Measurements from ENCODE around the gene PIK3R6.

The PIK3R6 gene

GRCh38 chr17:8867361-8867981 is at the start of gene PIK3R6:
TSS of gene PIK3R6 (minus strand) at chr17:8867674. CDS start at chr17:8849794, 17,880 bp downstream.
- H3K4me1 Mint-ChIP-seq = peaks cover 32% of the 10 kb centered on the region
- no peak for DNase-seq (ENCODE audit: low spot score in 2 of 2)
- no peaks in the 10 kb centered on the region for H3K9me3 Mint-ChIP-seq
- ATAC-seq (ENCODE audit: low read depth) = peak; percentile 78
- peak within 1 kb of the TSS; percentile 53 for H3K27ac Mint-ChIP-seq
- H3K27me3 Mint-ChIP-seq = no peaks in the 10 kb centered on the region
- H3K4me3 Mint-ChIP-seq = peak within 1 kb of the TSS; percentile 91
- H3K36me3 Mint-ChIP-seq = peaks cover 6% of the 10 kb centered on the region

DNA sequence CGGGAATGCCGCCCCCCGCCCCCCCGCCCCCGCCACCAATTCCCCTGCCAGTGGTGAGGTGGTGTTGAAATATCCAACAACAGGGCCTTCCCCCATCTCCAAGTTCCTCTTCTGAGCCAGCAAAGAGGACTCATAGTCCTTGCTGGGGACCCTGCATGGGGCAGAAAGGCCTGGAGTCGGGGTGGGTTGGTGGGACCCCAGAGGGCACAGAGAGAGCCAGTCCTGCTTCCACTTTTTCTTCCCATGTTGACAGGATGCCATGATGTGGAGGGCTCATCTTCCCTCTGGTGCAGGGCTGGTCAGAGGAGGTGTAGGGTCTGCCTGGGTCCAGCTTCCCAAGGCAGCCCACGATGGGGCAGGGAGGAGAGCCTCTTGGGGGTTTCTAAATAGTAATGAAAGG is 49.0 kb upstream of the PIK3R6 start:
- ATAC-seq (ENCODE audit: low read depth) (no peak), DNase-seq (ENCODE audit: low spot score in 2 of 2) (no peak)
- H3K4me1 Mint-ChIP-seq = peaks cover 34% of the 10 kb centered on the region
- no peaks in the 10 kb centered on the region for H3K27me3 Mint-ChIP-seq
- H3K9me3 Mint-ChIP-seq = peaks cover 1% of the 10 kb centered on the region
- no peak overlapping the region for H3K4me3 Mint-ChIP-seq
- H3K27ac Mint-ChIP-seq = no peak overlapping the region
- peaks cover 31% of the 10 kb centered on the region for H3K36me3 Mint-ChIP-seq

GRCh38 chr17:8914554-8914953 is 47.1 kb upstream of the PIK3R6 start:
- Mint-ChIP-seq H3K27ac (peak overlapping the region; percentile 71), H3K27me3 (no peaks in the 10 kb centered on the region), H3K36me3 (peaks cover 36% of the 10 kb centered on the region), H3K4me1 (peaks cover 41% of the 10 kb centered on the region), H3K4me3 (peak overlapping the region; percentile 1), H3K9me3 (peaks cover 1% of the 10 kb centered on the region)
- ATAC-seq (ENCODE audit: low read depth) (no peak), DNase-seq (ENCODE audit: low spot score in 2 of 2) (no peak)

DNA sequence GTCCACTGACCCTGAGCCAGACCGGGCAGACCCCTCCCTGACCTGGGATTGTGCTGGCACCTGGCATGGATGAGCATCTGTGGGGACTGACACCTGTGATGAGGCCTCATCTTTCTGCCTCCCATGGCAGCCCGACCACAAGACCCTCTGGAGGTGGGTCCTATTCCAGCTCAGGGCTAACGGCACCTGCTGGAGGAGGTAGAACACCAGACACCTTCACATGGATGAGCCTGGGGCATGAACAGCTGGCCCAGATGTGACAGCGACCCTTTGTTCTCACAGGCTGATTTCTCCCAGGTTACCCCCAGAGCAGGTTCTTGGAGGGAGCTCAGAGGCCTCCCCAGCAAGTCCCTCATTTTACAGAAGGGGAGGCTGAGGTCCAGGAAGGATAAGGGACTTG is 46.4 kb upstream of the PIK3R6 start:
- no peaks in the 10 kb centered on the region for H3K27me3 Mint-ChIP-seq
- peaks cover 33% of the 10 kb centered on the region for H3K36me3 Mint-ChIP-seq
- H3K9me3 Mint-ChIP-seq = peaks cover under 1% of the 10 kb centered on the region
- H3K4me1 Mint-ChIP-seq = peaks cover 38% of the 10 kb centered on the region
- no peak overlapping the region for H3K4me3 Mint-ChIP-seq
- H3K27ac Mint-ChIP-seq = no peak overlapping the region
- DNase-seq (ENCODE audit: low spot score in 2 of 2) = no peak
- ATAC-seq (ENCODE audit: low read depth) = no peak

- Mint-ChIP-seq H3K27ac (peak overlapping the region; percentile 40), H3K27me3 (no peaks in the 10 kb centered on the region), H3K9me3 (no peaks in the 10 kb centered on the region), H3K4me1 (peaks cover 42% of the 10 kb centered on the region), H3K36me3 (peaks cover 34% of the 10 kb centered on the region), H3K4me3 (no peak overlapping the region)
- DNase-seq (ENCODE audit: low spot score in 2 of 2) (no peak), ATAC-seq (ENCODE audit: low read depth) (no peak)
Observed at GRCh38 chr17:8913091-8913490, 45.6 kb upstream of the PIK3R6 start.

DNA sequence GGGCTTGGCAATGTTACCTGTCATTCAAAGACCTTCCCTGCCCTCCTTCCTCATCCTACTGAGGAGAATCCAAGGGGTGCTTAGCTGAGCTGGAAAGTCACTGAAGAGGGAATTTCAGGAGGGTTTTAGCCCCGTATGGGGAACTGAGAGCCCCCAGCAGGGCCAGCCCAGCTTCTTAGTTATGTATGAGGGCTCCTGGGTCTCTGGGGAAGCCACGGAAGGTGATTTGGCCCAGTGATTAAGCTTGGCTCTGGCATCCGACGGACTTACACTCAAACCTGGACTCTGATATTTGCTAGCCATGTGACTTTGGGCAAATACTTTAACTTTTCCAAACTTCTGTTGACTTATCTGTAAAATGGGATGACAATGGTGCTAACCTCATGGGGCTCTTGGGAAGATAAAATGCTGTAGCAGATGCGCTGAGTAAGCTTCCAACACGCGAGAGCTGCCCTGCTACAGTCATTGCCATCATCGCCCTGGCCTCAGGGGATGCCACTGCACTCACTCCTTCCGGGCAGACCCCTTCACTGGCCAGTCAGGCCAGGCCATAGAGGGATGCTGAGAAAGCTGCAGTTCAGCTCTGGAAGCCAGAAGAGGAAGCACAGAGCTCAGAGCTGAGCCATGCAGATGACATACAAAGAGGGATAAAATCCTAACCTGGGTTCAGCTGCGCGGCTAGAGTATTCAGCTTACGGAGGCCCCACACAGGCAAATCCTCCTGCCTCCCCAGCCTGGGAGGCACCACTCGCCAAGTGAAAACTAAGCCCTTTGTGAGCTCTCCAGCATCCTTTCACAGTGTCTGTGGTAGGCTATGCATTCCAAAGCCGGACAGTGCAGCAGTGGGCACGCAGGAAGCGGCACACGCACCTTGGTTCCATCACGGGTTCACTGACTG is 44.9 kb upstream of the PIK3R6 start:
- peaks cover 33% of the 10 kb centered on the region for H3K36me3 Mint-ChIP-seq

DNA sequence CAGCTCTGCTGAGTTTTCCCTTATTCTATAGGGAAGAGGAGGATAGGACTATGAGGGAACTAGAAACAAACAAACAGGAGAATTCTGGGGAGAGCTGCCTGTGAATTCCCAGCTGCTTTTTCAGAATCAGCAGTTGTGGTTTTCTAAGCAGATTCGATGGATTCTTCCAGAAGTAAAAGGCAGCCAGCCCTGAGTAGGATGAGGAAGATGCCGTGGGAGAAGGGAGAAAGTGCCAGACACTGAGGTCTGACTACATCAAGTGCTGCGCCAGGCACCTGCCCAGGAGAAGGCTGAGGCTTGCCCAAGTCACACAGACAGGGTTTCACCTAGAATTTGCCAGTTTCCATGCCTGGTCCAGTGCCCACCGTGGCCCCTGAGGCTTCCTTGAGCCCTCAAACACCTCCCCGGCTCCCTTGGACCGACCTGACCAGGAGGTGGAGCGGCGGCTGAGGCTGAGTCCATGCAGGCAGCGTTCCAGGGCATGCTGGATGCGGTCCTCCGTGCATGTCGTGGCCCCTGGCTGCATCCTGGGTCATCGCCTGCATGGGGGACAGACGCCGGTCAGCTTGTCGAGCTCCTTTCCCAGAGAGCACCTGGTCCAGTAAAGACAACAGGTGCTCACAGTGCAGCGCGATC is 43.6 kb upstream of the PIK3R6 start:
- peaks cover 38% of the 10 kb centered on the region for H3K4me1 Mint-ChIP-seq
- ATAC-seq (ENCODE audit: low read depth) (no peak), DNase-seq (ENCODE audit: low spot score in 2 of 2) (no peak)
- H3K9me3 Mint-ChIP-seq = no peaks in the 10 kb centered on the region
- no peak overlapping the region for H3K4me3 Mint-ChIP-seq
- H3K36me3 Mint-ChIP-seq = peaks cover 29% of the 10 kb centered on the region
- no peaks in the 10 kb centered on the region for H3K27me3 Mint-ChIP-seq
- H3K27ac Mint-ChIP-seq = peak overlapping the region; percentile 76

More for the DNA sequence above, 44.9 kb upstream of the PIK3R6 start:
- H3K4me1 Mint-ChIP-seq = peaks cover 44% of the 10 kb centered on the region
- H3K4me3 Mint-ChIP-seq = peak overlapping the region; percentile 51
- no peak for DNase-seq (ENCODE audit: low spot score in 2 of 2)
- H3K27ac Mint-ChIP-seq = peak overlapping the region; percentile 40
- ATAC-seq (ENCODE audit: low read depth) = peak; percentile 31
- no peaks in the 10 kb centered on the region for H3K27me3 Mint-ChIP-seq
- no peaks in the 10 kb centered on the region for H3K9me3 Mint-ChIP-seq

DNA sequence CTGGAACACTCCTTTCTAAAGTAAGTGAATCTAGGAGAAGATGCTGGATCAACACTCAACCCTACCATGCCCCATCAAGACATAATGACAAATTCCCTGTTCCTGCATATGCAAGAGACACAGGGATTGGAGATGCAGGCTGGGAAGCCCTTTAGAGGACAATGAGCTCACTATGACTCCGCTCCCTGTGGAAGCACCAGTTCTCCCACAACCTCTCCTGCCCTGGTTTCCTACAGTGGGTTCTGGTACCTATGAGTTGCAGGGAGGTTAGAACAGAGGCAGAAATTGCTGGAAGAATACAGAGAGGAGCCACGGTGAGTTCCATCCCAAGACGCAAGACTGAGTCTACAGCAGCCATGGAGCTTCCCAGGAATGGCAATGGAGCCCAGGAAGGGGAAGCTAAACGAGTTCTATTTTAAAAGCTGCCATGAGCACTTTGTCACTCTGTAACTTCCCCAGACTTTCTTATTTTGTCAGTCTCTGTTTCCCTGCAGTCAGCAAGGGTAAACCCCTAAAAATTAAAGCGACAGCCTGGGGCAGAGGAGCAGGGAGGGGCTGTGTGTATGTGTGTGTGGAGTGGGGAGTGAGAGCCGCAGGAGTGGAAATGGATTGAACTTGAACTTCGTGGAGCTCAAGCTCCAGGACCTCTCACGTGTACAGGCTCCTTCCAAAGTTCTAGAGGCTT is 42.3 kb upstream of the PIK3R6 start:
- H3K27me3 Mint-ChIP-seq = no peaks in the 10 kb centered on the region
- no peak for DNase-seq (ENCODE audit: low spot score in 2 of 2)
- H3K9me3 Mint-ChIP-seq = no peaks in the 10 kb centered on the region
- no peak for ATAC-seq (ENCODE audit: low read depth)
- H3K4me1 Mint-ChIP-seq = peaks cover 32% of the 10 kb centered on the region
- no peak overlapping the region for H3K27ac Mint-ChIP-seq
- peaks cover 31% of the 10 kb centered on the region for H3K36me3 Mint-ChIP-seq
- no peak overlapping the region for H3K4me3 Mint-ChIP-seq

GRCh38 chr17:8905331-8905730 is 37.9 kb upstream of the PIK3R6 start:
- DNase-seq (ENCODE audit: low spot score in 2 of 2) = no peak
- Mint-ChIP-seq H3K27me3 (no peaks in the 10 kb centered on the region), H3K9me3 (no peaks in the 10 kb centered on the region), H3K4me1 (peaks cover 31% of the 10 kb centered on the region), H3K36me3 (peaks cover 34% of the 10 kb centered on the region), H3K27ac (peak overlapping the region; percentile 54), H3K4me3 (no peak overlapping the region)
- ATAC-seq (ENCODE audit: low read depth) = no peak

GRCh38 chr17:8904686-8905085 is 37.2 kb upstream of the PIK3R6 start:
- H3K27ac Mint-ChIP-seq = peak overlapping the region; percentile 54
- H3K9me3 Mint-ChIP-seq = no peaks in the 10 kb centered on the region
- ATAC-seq (ENCODE audit: low read depth) (no peak), DNase-seq (ENCODE audit: low spot score in 2 of 2) (no peak)
- H3K4me3 Mint-ChIP-seq = no peak overlapping the region
- no peaks in the 10 kb centered on the region for H3K27me3 Mint-ChIP-seq
- peaks cover 36% of the 10 kb centered on the region for H3K4me1 Mint-ChIP-seq
- H3K36me3 Mint-ChIP-seq = peaks cover 33% of the 10 kb centered on the region

DNA sequence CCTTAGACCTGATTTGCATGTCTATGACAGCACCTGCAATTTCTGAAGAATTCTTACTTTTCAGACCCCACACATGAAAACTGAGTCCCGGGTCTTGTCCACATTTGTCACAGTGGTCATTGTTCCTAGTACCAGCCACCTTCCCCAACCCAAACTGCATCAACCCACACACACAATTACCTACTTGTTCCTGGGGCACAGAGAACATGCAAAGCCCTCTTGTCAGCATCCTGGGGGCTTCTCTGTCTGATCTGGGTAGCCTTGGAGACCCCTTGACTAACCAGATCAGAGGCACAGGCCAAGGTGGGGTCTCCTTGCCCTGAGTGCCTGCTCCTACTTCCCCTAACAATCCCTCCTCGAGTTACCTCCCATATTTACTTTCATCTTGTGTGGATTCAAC is 36.7 kb upstream of the PIK3R6 start:
- Mint-ChIP-seq H3K36me3 (peaks cover 29% of the 10 kb centered on the region), H3K27me3 (no peaks in the 10 kb centered on the region), H3K4me1 (peaks cover 36% of the 10 kb centered on the region), H3K9me3 (no peaks in the 10 kb centered on the region), H3K4me3 (no peak overlapping the region), H3K27ac (peak overlapping the region; percentile 54)
- DNase-seq (ENCODE audit: low spot score in 2 of 2) = no peak
- ATAC-seq (ENCODE audit: low read depth) = no peak

DNA sequence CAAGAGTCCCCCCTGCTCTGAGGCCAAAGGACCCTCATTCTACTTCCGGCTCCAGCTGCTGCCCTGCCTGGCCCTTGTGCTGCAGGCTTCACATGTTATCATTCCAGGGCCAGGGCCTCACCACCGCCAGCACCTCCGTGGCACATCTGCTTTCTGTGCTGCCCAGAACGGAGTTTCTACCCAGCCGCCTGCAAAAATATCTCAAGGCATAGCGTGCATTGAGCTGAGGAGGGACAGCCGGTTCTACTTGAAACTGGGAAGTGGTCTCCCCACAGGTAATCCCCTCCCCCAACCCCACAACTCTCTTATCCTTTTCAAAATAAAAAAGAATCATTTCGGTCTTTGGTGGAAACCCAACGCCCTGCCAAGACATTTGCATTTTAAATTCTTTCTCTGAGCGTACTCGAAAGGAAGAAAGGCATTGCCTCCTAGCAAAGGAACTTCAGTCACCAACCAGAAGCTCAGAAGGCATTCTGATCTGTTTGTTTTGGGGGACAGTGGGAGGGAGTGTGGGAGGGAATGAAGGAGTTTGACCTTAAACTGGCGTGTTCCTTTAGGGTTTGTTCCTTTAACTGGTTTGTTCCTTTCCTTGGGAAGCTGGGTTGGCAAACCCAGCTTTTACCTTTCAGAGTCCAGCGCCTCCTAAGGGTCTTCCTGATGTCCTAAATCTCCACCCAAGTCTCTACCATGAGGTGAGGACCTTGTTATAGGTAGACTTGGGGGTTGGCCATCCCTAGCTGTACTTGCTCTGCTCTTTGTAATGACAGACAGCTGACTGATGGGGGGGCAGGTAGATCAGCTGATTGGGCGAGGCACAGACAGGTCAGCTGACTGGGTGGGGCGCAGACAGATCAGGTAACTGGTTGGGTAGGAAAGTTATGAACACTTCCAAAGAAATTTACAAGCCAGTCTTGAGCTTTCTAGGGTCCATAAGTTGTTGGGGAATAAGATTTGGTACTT is 33.4 kb upstream of the PIK3R6 start:
- ATAC-seq (ENCODE audit: low read depth) = peak; percentile 2
- Mint-ChIP-seq H3K9me3 (no peaks in the 10 kb centered on the region), H3K27me3 (no peaks in the 10 kb centered on the region), H3K4me3 (peak overlapping the region; percentile 56), H3K36me3 (peaks cover 27% of the 10 kb centered on the region), H3K27ac (peak overlapping the region; percentile 97), H3K4me1 (peaks cover 46% of the 10 kb centered on the region)
- no peak for DNase-seq (ENCODE audit: low spot score in 2 of 2)

DNA sequence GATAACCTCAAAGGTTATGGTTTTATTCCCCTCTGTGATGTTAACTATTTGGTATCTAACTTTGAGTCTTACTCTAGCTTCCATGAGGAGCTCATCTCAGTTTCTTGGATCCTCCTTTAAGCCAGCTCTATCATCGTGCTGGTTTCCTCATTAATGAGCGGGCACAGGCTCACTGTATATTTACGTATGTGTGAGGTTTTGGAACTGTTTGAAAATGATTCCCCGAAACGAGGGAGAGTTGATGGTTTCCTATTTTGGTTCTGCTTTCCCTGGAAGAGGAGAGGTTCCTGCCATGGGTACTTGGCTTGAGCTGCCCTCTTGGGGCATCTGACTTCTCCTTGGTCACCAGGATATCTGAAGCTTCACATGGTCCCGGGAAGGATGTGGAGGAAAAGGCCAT is 32.7 kb upstream of the PIK3R6 start:
- no peaks in the 10 kb centered on the region for H3K27me3 Mint-ChIP-seq
- DNase-seq (ENCODE audit: low spot score in 2 of 2) (no peak), ATAC-seq (ENCODE audit: low read depth) (no peak)
- peaks cover 52% of the 10 kb centered on the region for H3K4me1 Mint-ChIP-seq
- peak overlapping the region; percentile 97 for H3K27ac Mint-ChIP-seq
- peaks cover 29% of the 10 kb centered on the region for H3K36me3 Mint-ChIP-seq
- H3K9me3 Mint-ChIP-seq = no peaks in the 10 kb centered on the region
- H3K4me3 Mint-ChIP-seq = peak overlapping the region; percentile 56
